ENCODE data around the gene HMCES. TPM values are rescaled to one million over a fixed set of nuclear protein-coding genes. Genes with fewer than 3 reads are reported as not detected.

The HMCES gene
- total and polyA plus RNA-seq, 2 donors (not counting 1 experiment from before 2014, with no cell fraction given), result 22.5 to 35.6 TPM

DNA sequence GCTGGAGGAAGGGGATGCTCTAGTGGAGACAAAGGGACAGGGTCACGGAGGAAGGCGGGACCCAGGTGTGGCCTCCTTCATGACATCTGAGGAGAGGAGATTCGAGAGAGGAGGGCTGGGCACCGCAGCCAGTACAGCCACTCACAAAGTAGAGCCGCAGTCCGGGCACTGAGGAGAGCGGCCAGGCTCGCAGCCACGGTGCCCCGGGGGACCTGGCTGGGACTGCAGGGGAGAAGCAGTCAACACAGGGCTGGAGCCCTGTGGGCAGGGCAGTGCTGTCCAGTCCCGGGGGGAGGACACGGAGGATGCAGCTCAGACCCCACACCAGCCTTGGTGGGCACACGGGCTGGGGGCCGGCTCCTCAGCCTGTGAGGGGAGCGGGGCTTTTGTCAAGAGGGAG is 40.3 kb downstream of the HMCES start:
- peaks cover 18% of the 10 kb centered on the region for H3K4me1 Mint-ChIP-seq
- H3K9me3 Mint-ChIP-seq (ENCODE audit: insufficient read depth), result no peaks in the 10 kb centered on the region
- Histone ChIP-seq H2AFZ (ENCODE audit: insufficient read depth, low read depth, low read length, poor library complexity, severe bottlenecking) (no peak overlapping the region), H3K4me3 (ENCODE audit: control extremely low read depth in 1 of 5, extremely low read depth in 1 of 5, insufficient read depth in 1 of 5, low read depth in 2 of 5, low read length in 4 of 5) (no peak overlapping the region), H3K4me1 (ENCODE audit: control insufficient read depth in 2 of 2, insufficient read depth in 2 of 2, low read length in 2 of 2) (peaks cover 25 to 34% of the 10 kb centered on the region in 2 donors), H3K79me2 (ENCODE audit: control insufficient read depth, insufficient read depth, low read length) (peaks cover 4% of the 10 kb centered on the region), H3K9me3 (ENCODE audit: control extremely low read depth in 1 of 3, control insufficient read depth in 2 of 3, insufficient read depth in 1 of 3, low read length in 2 of 3) (no peaks in the 10 kb centered on the region), H3K9ac (ENCODE audit: low read length) (no peak overlapping the region), H3K27ac (ENCODE audit: low read length in 2 of 2) (no peak overlapping the region), H3K27me3 (replicated peaks in 1 of 4; ENCODE audit: control extremely low read depth in 1 of 4, control insufficient read depth in 3 of 4, insufficient read depth in 4 of 4, low read length in 3 of 4) (peaks cover 0 to 30% (median 15%) of the 10 kb centered on the region in 4 experiments), H3K4me2 (replicated peaks; ENCODE audit: low read depth, low read length, poor library complexity, severe bottlenecking) (no peak overlapping the region), H3K36me3 (replicated peaks in 1 of 2; ENCODE audit: control extremely low read depth in 1 of 2, control insufficient read depth in 1 of 2, extremely low read depth in 1 of 2, insufficient read depth in 2 of 2, low read length in 1 of 2) (no peaks in the 10 kb centered on the region), H4K20me1 (ENCODE audit: control insufficient read depth, insufficient read depth, low read length, poor library complexity, severe bottlenecking) (peaks cover 14% of the 10 kb centered on the region)
- H3K4me3 Mint-ChIP-seq, result no peak overlapping the region
- no peak for TF ChIP-seq EZH2 (IDR thresholded peaks at IDR 0.05; ENCODE audit: borderline replicate concordance, insufficient read depth, low read depth, low read length, poor library complexity, severe bottlenecking)
- TF ChIP-seq, protein P1, sequence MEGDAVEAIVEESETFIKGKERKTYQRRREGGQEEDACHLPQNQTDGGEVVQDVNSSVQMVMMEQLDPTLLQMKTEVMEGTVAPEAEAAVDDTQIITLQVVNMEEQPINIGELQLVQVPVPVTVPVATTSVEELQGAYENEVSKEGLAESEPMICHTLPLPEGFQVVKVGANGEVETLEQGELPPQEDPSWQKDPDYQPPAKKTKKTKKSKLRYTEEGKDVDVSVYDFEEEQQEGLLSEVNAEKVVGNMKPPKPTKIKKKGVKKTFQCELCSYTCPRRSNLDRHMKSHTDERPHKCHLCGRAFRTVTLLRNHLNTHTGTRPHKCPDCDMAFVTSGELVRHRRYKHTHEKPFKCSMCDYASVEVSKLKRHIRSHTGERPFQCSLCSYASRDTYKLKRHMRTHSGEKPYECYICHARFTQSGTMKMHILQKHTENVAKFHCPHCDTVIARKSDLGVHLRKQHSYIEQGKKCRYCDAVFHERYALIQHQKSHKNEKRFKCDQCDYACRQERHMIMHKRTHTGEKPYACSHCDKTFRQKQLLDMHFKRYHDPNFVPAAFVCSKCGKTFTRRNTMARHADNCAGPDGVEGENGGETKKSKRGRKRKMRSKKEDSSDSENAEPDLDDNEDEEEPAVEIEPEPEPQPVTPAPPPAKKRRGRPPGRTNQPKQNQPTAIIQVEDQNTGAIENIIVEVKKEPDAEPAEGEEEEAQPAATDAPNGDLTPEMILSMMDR (IDR thresholded peaks at IDR 0.05), result no peak
- ATAC-seq (ENCODE audit: low read depth) (no peak), DNase-seq (no peak)
- POLR2A ChIA-PET, result no interaction called here
- H3K27ac Mint-ChIP-seq, result no peak overlapping the region
- CTCF ChIA-PET, result interaction anchor here (4.2 kb wide), 1 partner anchor 44 kb away, joined by 58 read pairs; the partner anchor contains the start of gene HMCES
- WGBS (ENCODE audit: insufficient coverage), result 57% methylated on average over 15 of the region's 15 CpGs
- intact Hi-C loops (cut with micrococcal nuclease), result no loop called here
- H3K27me3 Mint-ChIP-seq, result peaks cover 18% of the 10 kb centered on the region

DNA sequence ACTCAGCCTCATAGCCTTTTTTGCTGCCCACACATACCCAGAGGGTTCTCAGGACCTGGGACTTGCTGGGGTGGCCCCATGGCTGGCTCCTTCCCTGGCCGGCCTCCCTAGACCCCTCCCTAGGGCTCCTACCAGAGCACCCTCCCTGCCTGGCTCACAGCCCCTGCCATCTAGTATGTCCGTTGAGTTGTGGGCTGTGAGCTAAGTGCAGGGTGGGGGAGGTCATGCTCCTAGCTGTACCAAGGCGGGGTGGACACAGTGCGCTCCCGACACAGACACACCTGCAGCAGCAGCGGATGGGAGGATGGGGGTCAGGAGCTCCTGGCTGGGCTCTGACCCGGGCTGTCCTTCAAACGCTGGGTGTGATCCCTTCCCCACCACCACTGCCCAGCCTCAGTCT is 41.6 kb downstream of the HMCES start:
- Histone ChIP-seq H3K9ac (ENCODE audit: low read length) (no peak overlapping the region), H3K4me1 (ENCODE audit: control insufficient read depth in 2 of 2, insufficient read depth in 2 of 2, low read length in 2 of 2) (peaks cover 16 to 22% of the 10 kb centered on the region in 2 donors), H3K79me2 (ENCODE audit: control insufficient read depth, insufficient read depth, low read length) (peaks cover 4% of the 10 kb centered on the region), H3K4me2 (replicated peaks; ENCODE audit: low read depth, low read length, poor library complexity, severe bottlenecking) (no peak overlapping the region), H3K27ac (ENCODE audit: low read length in 2 of 2) (no peak overlapping the region), H4K20me1 (ENCODE audit: control insufficient read depth, insufficient read depth, low read length, poor library complexity, severe bottlenecking) (peaks cover under 1% of the 10 kb centered on the region), H3K9me3 (ENCODE audit: control extremely low read depth in 1 of 3, control insufficient read depth in 2 of 3, insufficient read depth in 1 of 3, low read length in 2 of 3) (no peaks in the 10 kb centered on the region), H3K36me3 (replicated peaks in 1 of 2; ENCODE audit: control extremely low read depth in 1 of 2, control insufficient read depth in 1 of 2, extremely low read depth in 1 of 2, insufficient read depth in 2 of 2, low read length in 1 of 2) (no peaks in the 10 kb centered on the region), H3K27me3 (replicated peaks in 1 of 4; ENCODE audit: control extremely low read depth in 1 of 4, control insufficient read depth in 3 of 4, insufficient read depth in 4 of 4, low read length in 3 of 4) (peaks cover 0 to 30% (median 13%) of the 10 kb centered on the region in 4 experiments), H3K4me3 (ENCODE audit: control extremely low read depth in 1 of 5, extremely low read depth in 1 of 5, insufficient read depth in 1 of 5, low read depth in 2 of 5, low read length in 4 of 5) (no peak overlapping the region), H2AFZ (ENCODE audit: insufficient read depth, low read depth, low read length, poor library complexity, severe bottlenecking) (no peak overlapping the region)
- no peak for ATAC-seq (ENCODE audit: low read depth)
- no peak for TF ChIP-seq EZH2 (IDR thresholded peaks at IDR 0.05; ENCODE audit: borderline replicate concordance, insufficient read depth, low read depth, low read length, poor library complexity, severe bottlenecking)
- TF ChIP-seq, protein P1 (IDR thresholded peaks at IDR 0.05), result no peak
- Mint-ChIP-seq H3K4me3 (no peak overlapping the region), H3K27me3 (peaks cover 18% of the 10 kb centered on the region), H3K27ac (no peak overlapping the region), H3K4me1 (peaks cover 11% of the 10 kb centered on the region), H3K9me3 (ENCODE audit: insufficient read depth) (no peaks in the 10 kb centered on the region)
- POLR2A ChIA-PET, result no interaction called here
- intact Hi-C loops (cut with micrococcal nuclease), result no loop called here
- CTCF ChIA-PET, result no interaction called here
- 93% methylated on average over 3 of the region's 8 CpGs for WGBS (ENCODE audit: insufficient coverage)
- no peak for DNase-seq

All from B cell (primary cell).